ENCODE results near the gene RIPOR1.
A peak's percentile ranks its signal among the peaks of the same experiment; 100 is the strongest.

Gene RIPOR1

GRCh38 chr16:67519242-67519641 lies 9.4 kb upstream of the RIPOR1 start:
- no peak for TF ChIP-seq CTCF (IDR thresholded peaks at IDR 0.05; ENCODE audit: low read depth, low read length)
- DNase-seq (ENCODE audit: extremely low read depth, low read depth): no peak

GRCh38 chr16:67521095-67521804 lies 7.4 kb upstream of the RIPOR1 start:
- TF ChIP-seq CTCF (IDR thresholded peaks at IDR 0.05; ENCODE audit: low read depth, low read length): peak; percentile 97
- DNase-seq (ENCODE audit: extremely low read depth, low read depth): peak; percentile 88

- TF ChIP-seq CTCF (IDR thresholded peaks at IDR 0.05; ENCODE audit: low read depth, low read length): no peak
- no peak for DNase-seq (ENCODE audit: extremely low read depth, low read depth)
These were observed 3.3 kb upstream of the RIPOR1 start for GRCh38 chr16:67525176-67525860.

- TF ChIP-seq CTCF (IDR thresholded peaks at IDR 0.05; ENCODE audit: low read depth, low read length): no peak
- DNase-seq (ENCODE audit: extremely low read depth, low read depth): no peak
These were observed 2.4 kb upstream of the RIPOR1 start for GRCh38 chr16:67526149-67526791.

- DNase-seq (ENCODE audit: extremely low read depth, low read depth): no peak
- no peak for TF ChIP-seq CTCF (IDR thresholded peaks at IDR 0.05; ENCODE audit: low read depth, low read length)
These were observed 397 bp downstream of the RIPOR1 start for GRCh38 chr16:67528870-67529581.

- no peak for DNase-seq (ENCODE audit: extremely low read depth, low read depth)
- no peak for TF ChIP-seq CTCF (IDR thresholded peaks at IDR 0.05; ENCODE audit: low read depth, low read length)
These were observed 968 bp downstream of the RIPOR1 start for GRCh38 chr16:67529582-67530012.

Data from AG09319 (cell line).